Inflammatory macrophage treated with lipopolysaccharide for 4 hours (primary cell): ENCODE results near the gene CDSN.

ENCODE experiments used
- DNase-seq: peaks from one replicate; pipeline ENCODE4 v3.0.0-alpha.2; 2020

Gene CDSN

GRCh38 chr6:31144296-31144969, 24.2 kb upstream of the CDSN start:
- no peak for DNase-seq

- no peak for DNase-seq
Observed at GRCh38 chr6:31143148-31143547, 22.9 kb upstream of the CDSN start.

GRCh38 chr6:31142361-31142761, 22.1 kb upstream of the CDSN start:
- DNase-seq: no peak

- DNase-seq: no peak
Observed at GRCh38 chr6:31140643-31141042, 20.4 kb upstream of the CDSN start.

GRCh38 chr6:31139599-31139998, 19.4 kb upstream of the CDSN start:
- DNase-seq: no peak

- no peak for DNase-seq
Observed at GRCh38 chr6:31138982-31139381, 18.7 kb upstream of the CDSN start, which contains the start of gene PSORS1C2. Gene PSORS1C2 (minus strand): TSS chr6:31139066. CDS start chr6:31139026, 40 bp downstream.

GRCh38 chr6:31135710-31136109, 15.5 kb upstream of the CDSN start:
- DNase-seq: no peak

GRCh38 chr6:31132806-31133205, 12.6 kb upstream of the CDSN start:
- no peak for DNase-seq

- no peak for DNase-seq
Observed at GRCh38 chr6:31131595-31131994, 11.3 kb upstream of the CDSN start.

- no peak for DNase-seq
Observed at GRCh38 chr6:31130751-31131150, 10.5 kb upstream of the CDSN start.

GRCh38 chr6:31129130-31129529, 8.9 kb upstream of the CDSN start:
- DNase-seq: no peak

- DNase-seq: peak; percentile 37
Observed at GRCh38 chr6:31128093-31128676, 7.9 kb upstream of the CDSN start.

GRCh38 chr6:31126396-31127175, 6.3 kb upstream of the CDSN start:
- DNase-seq: no peak

GRCh38 chr6:31125586-31126363, 5.5 kb upstream of the CDSN start:
- DNase-seq: peak; percentile 12

- no peak for DNase-seq
Observed at GRCh38 chr6:31125162-31125561, 4.9 kb upstream of the CDSN start.

GRCh38 chr6:31122791-31123706, 2.8 kb upstream of the CDSN start:
- DNase-seq: no peak

- no peak for DNase-seq
Observed at GRCh38 chr6:31121131-31121790, 1.0 kb upstream of the CDSN start.

- DNase-seq: no peak
Observed at GRCh38 chr6:31118178-31118577, 2.1 kb downstream of the CDSN start.

- DNase-seq: no peak
Observed at GRCh38 chr6:31116661-31117385, 3.4 kb downstream of the CDSN start.

GRCh38 chr6:31115941-31116560, 4.2 kb downstream of the CDSN start:
- DNase-seq: no peak
